ENCODE results near the gene CARD18.

DNA sequence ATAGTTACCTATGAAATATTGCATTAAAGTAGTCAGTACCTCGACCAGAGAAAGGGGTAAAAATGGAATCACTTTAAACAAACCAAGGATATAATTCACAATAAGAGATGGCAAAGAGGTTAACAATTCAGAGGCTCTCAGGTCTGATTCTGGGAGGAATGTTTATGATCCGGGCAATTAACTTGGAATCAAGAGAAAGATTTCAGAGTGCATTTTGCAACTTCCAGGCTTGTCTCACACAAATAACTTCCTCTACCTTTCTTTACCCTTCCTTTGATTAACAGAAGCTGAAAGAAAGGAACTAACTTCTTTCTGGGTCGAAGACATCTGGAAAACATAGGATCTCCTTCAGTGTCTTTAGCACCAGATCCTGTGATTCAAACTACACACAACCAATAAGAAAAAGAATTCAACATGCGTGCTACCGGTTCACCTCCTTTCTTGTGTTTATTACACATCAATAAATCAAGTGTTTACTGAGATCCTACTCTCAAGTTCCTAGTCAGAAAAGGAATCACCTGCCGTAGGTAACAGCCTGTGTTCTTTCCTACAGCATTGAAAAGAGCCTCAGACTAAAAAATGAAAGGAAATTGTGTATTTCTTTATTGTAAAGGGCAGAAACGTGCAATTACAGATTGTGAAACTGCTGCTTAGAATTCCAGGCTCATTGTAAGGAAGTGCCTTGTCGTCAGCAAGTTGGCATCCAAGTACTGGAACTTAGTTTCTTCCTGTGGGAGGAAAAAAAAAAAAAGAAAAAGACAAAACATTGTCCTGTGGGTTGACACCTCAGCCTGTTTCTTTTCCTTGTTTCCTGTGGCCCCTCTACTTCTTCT is 29.5 kb downstream of the CARD18 start:
- TF ChIP-seq, protein P1, sequence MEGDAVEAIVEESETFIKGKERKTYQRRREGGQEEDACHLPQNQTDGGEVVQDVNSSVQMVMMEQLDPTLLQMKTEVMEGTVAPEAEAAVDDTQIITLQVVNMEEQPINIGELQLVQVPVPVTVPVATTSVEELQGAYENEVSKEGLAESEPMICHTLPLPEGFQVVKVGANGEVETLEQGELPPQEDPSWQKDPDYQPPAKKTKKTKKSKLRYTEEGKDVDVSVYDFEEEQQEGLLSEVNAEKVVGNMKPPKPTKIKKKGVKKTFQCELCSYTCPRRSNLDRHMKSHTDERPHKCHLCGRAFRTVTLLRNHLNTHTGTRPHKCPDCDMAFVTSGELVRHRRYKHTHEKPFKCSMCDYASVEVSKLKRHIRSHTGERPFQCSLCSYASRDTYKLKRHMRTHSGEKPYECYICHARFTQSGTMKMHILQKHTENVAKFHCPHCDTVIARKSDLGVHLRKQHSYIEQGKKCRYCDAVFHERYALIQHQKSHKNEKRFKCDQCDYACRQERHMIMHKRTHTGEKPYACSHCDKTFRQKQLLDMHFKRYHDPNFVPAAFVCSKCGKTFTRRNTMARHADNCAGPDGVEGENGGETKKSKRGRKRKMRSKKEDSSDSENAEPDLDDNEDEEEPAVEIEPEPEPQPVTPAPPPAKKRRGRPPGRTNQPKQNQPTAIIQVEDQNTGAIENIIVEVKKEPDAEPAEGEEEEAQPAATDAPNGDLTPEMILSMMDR (IDR thresholded peaks at IDR 0.05) = no peak
- TF ChIP-seq EZH2 (IDR thresholded peaks at IDR 0.05; ENCODE audit: borderline replicate concordance, insufficient read depth, low read depth, low read length, poor library complexity, severe bottlenecking) = no peak
